Tongue (tissue), 2 donors: ENCODE results near the gene TAS2R8. TPM values are rescaled to one million over a fixed set of nuclear protein-coding genes. Genes with fewer than 3 reads are reported as not detected.

Experiments used
- small RNA-seq: library from RNA; depleted of rRNA; stranded (forward); fragments of <200 nt; gene quantifications from one replicate; pipeline ENCODE3, GENCODE V24; 2014; ENCODE audit warnings: low replicate concordance
- total RNA-seq: library from RNA; depleted of rRNA; stranded (reverse); fragments of >200 nt; gene quantifications from one replicate; pipeline ENCODE4 v1.2.3, GENCODE V29; 2014

Gene TAS2R8
- total RNA-seq, 1 donor from 2014 or later: not detected

Small RNAs within 50 kb of the gene (small RNA-seq; reads per million reads assigned to genes)
- gene PRR4: 0.06 reads per million

Other genes starting within 250 kb of the TAS2R8 start
- 25.5 TPM for gene MAGOHB, start 193.7 kb downstream of the TAS2R8 start, total RNA-seq
- gene STYK1, start 133.2 kb downstream of the TAS2R8 start, total RNA-seq: 1.7 TPM
- gene YBX3, start 84.0 kb downstream of the TAS2R8 start, total RNA-seq: 454 TPM
- not detected for gene TAS2R7, start 4.7 kb downstream of the TAS2R8 start, total RNA-seq
- not detected for gene TAS2R9, start 2.9 kb upstream of the TAS2R8 start, total RNA-seq
- gene TAS2R10, start 19.1 kb upstream of the TAS2R8 start, total RNA-seq: 2.8 TPM
- gene PRR4, start 42.2 kb upstream of the TAS2R8 start, total RNA-seq: 19.3 TPM
- gene PRH1, start 77.0 kb upstream of the TAS2R8 start, total RNA-seq: 85.8 TPM
- gene TAS2R13, start 102.3 kb upstream of the TAS2R8 start, total RNA-seq: 3.2 TPM
- 335 TPM for gene PRH2, start 122.0 kb upstream of the TAS2R8 start, total RNA-seq
- 9.1 TPM for gene TAS2R14, start 132.0 kb upstream of the TAS2R8 start, total RNA-seq
- 10.7 TPM for gene TAS2R50, start 179.6 kb upstream of the TAS2R8 start, total RNA-seq
- 8.2 TPM for gene TAS2R20, start 191.0 kb upstream of the TAS2R8 start, total RNA-seq
- 17.1 TPM for gene TAS2R19, start 215.3 kb upstream of the TAS2R8 start, total RNA-seq
- gene TAS2R31, start 224.1 kb upstream of the TAS2R8 start, total RNA-seq: 17.7 TPM